COR-L47 (cell line): ENCODE data around the gene DMXL2.
"Not testable (repeated sequence)": the region's sequence is repeated elsewhere in the genome, so short reads cannot be mapped to it uniquely, and the experiment has no call there.

Experiments
- DNase-seq: peaks from one replicate; lab custom pipeline; 2025; lab: John Stamatoyannopoulos, UW

DMXL2 gene

DNA sequence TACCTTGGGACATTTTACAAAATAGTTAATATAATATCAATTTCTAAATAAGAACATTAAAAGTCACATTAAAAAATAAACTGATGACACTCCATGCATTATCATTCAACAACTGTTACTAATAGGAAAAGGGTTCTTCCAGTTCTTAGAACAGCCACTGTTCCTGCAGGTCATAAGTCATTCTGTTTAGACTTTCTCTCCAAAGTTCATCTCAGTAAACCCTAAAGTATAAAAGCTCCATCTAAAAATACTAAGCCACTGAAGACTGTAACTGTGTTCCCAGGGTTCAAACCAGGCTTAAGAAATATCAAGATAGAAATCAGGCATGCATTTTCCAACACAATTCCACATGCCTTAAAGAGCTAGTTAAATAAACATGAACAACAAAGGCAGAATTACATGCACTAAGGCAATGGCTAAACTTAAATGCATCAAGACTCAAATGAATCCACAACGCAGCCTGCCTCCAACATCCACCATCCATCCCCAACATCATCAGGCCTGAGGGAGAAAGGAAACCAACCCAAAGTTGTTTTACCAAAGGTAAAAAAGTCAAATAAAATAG is 46.2 kb downstream of the DMXL2 start:
- DNase-seq: no peak

DNA sequence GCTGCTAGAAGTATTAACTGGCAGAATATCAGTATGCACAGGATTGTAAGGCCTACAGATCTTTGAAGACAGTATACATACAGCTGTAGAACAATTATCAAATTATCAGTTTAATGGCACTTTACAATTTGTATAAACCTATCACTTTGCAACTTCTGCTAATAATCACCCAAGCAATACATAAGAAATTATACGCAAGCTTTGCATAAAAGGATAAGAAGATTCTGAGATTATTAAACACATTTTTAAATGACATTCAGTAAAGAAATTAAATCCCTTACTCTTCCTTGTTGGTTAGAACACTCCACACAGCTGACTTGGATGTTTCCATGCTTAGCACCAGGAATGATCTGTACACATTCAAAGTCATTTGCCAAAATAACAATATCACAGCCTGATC is 46.8 kb downstream of the DMXL2 start:
- DNase-seq: no peak

DNA sequence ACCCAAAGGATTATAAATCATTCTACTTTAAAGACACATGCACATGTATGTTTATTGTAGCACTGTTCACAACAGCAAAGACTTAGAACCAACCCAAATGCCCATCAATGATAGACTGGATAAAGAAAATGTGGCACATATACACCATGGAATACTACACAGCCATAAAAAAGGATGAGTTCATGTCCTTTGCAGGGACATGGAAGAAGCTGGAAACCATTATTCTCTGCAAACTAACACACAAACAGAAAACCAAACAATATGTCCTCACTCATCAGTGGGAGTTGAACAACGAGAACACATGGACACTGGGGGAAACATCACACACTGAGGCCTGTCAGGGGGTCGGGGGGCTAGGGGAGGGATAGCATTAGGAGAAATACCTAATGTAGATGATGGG is 49.2 kb downstream of the DMXL2 start:
- DNase-seq: not testable (repeated sequence)

DNA sequence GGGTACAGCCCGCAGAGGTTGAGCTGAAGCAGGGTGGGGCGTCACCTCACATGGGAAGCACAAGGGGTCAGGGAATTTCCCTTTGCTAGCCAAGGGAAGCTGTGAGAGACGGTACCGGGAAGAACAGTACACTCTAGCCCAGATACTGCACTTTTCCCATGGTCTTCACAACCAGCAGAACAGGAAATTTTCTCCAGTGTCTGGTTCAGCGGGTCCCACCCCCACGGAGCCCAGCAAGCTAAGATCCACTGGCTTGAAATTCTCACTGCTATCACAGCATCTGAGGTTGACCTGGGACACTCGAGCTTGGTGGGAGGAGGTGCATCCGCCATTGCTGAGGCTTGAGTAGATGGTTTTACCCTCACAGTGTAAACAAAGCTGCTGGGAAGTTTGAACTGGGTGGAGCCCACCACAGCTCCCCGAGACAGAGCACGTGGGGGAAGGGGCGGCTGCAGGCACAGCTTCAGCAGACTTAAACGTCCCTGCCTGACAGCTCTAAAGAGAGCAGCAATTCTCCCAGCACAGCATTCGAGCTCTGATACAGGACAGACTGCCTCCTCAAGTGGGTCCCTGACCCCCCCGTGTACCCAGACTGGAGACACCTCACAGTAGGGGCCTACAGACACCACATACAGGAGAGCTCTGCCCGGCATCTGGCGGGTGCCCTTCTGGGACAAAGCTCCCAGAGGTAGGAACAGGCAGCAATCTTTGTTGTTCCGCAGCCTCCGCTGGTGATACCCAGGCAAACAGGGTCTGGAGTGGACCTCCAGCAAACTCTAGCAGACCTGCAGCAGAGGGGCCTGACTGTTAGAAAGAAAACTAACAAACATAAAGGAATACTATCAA is 53.4 kb downstream of the DMXL2 start:
- DNase-seq: not testable (repeated sequence)

DNA sequence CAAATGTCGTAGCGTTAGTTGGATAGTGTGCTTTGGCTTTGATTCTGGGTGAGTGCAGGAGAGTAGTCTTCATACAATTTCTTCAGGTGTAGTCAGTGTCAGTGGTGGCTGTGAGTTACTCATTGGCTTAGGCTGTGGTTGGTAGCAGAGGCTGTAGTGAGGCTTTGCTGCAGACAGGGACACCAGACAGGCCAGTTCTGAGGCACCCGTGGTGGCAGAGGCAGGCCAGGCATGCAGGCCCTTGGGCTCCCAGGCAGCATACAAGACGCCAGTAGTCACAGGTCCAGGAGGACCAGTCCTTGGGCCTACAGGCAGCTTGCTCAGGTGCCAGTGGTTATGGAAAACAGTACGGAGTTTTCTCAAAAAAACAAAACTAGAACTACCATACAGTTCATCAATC is 61.3 kb downstream of the DMXL2 start:
- no peak for DNase-seq

DNA sequence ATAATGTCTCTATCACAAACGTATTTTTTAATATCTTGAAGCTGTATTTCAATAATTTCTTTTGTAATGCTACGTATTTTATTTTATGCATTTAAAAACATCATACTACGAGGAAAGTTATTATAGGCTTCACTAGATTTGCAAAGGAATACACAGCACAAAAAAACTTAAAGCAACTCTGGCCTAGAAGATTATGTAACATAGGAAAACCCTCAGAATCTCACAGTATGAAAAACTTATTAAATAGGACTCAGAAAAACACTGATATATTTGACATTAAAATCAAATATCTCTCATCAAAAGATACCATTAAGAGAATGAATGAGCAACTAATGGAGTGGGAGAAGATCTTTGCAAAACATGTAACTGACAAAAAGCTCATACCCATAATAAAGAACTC is 63.7 kb downstream of the DMXL2 start:
- DNase-seq: no peak

DNA sequence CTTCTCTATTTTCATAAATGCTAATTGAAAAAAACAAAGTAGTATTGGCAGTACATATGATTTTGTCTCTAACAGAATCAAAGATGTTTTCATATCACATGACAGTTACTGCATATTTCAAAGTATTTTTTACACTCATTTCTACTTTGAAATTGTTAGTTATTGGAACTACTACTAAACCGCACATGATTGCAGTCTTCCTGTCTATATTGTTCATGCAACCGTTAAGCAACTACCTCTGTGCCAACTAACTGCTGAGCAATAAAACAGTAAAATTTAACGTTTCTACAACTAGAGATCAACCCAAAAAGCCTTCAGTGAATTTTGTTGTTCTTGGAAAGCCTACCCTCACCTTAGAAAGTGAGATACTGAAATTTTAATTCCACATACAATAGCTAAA is 64.2 kb downstream of the DMXL2 start:
- DNase-seq: no peak

DNA sequence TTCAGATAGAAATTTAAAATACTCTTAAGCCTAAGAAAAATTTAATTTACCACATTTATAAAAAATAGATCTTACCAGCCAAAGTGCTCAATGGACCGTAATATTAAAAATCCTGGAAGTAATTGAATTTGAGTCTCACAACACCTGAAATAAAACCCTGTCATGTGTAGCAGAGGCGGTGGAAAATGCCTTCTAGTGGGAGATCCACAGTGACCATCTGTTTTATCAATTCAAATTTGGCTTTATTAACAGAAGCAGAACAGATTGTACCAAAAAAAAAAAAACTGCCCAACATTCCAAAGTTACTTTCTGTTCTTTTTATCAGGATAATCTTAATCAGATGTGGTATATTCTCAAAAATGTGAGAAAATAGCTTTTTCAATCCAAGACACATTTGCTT is 71.7 kb downstream of the DMXL2 start:
- DNase-seq: no peak

DNA sequence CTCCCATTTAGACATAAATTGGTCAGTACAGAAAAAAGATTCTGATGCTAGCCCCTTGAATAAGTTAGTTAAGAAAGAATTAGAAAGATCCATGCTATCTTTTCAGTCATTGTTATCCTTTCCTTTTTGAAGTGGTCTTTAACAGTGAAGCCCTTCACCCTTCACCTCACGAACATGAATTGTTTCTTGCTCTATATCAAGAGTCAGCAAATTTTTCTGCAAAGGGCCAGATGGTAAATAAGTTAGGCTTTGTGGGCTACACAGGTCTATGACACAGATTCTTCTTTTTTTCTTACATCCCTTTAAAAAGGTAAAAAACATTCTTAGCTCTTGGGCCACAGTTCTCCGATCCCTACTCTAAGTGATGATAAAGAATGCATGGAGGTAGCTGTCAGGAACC is 74.9 kb downstream of the DMXL2 start:
- DNase-seq: no peak

DNA sequence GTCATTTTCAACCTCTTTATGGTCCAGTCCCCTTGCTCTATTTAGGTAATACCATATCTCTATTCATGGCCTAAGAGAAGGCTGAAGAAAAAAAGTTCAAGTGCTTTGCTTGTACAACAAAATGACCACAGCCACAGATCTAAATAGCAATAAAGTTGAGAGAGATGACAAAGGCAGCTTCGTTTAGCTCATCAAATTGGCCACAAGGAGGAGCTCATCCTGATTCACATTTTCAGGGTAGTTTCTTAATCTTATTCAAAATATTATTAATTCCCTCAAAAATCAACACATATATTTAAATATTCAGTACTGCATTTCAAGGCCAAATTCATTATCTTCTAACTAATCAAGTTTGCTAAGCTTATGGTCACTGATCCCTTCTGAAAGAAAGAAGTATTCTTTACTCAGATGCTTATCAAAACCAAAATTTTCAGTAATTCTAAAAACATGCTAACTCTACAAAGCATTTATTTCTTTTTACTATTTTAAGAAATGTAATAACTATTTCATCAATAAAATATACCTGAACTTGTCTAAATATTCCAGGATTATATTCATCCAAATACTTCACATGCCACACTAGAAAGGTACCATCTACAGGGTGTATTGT is 85.5 kb downstream of the DMXL2 start:
- no peak for DNase-seq

DNA sequence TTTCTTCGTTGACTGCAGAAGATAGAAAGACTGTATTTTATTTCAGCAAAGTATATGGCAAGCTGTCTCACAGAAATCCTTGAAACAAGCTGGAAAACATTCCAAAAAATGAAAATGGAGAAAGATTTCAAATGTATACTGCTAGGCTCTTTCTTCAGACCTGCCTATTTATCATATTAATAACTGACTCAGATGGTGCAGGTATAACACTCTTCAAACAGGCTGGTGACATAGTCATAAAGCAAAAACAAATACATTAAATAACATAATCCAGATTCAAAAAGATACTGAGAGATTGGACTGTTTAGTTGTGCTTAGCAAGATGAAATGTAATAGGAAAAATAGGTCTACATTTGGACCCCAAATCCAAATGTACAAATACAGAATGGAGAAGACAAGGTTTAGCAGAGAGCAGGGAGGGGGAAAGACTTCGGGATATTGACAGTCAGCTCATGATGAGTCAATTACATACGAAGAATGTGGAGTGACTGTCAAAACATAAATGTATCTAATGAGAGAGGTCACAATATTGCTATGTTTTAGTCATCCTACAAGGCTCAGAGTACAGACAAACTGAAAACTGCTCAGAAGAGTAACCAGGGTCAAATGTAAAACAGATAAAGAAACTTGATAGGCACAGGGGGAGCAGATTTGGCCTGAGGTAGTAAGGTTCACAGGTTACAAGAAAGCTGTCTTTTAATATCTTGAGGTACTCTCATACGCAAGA is 88.7 kb downstream of the DMXL2 start:
- DNase-seq: no peak

DNA sequence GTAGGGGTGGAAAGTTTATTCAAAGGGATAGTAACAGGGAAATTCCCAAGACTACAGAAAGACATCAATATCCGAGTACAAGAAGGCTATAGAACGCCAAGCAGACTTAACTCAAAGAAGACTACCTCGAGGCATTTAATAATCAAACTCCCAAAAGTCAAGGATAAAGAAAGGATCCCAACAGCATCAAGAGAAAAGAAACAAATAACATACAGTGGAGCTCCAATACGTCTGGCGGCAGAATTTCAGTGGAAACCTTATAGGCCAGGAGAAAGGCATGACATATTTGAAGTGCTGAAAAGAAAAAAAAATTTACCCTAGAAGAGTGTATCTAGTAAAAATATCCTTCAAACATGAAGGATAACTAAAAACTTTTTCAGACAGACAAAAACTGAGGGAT is 95.6 kb downstream of the DMXL2 start:
- DNase-seq: no peak

DNA sequence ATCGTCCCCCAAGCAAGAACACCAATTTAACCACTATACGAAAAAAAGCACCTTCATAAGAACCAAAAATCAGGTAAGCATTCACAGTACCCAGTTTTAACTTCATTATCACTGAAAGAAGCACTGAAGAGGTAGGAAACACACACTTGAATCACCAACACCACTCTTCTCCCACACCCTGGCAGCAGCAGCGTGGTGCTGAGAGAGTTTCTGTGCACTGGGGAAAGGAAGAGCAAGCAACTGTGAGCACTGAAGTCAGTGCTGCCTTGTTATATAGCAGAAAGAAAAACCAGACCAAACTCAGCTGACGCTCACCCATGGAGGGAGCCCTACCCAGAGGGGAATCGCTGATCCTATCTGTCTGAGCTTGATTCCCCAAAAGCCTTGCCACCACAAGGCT is 98.2 kb downstream of the DMXL2 start:
- no peak for DNase-seq

DNA sequence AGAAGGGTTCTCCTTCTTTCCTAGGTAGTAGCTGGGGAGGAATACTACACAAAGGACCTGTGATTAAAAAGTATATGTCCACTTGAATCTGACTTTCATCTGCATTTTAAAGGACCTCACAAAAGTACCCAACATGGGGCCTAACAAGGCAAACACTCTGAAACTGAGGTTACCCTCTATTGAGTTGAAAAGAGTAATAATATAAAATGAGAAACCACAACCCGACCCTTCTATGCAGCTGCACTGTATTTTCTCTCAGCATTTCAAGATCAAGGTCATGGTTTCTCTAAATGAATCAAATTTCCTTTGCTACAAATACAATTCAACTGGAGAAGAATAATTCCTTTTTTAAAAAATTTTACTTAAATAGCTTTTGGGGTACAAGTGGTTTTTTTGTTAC is 106.3 kb downstream of the DMXL2 start:
- no peak for DNase-seq

DNA sequence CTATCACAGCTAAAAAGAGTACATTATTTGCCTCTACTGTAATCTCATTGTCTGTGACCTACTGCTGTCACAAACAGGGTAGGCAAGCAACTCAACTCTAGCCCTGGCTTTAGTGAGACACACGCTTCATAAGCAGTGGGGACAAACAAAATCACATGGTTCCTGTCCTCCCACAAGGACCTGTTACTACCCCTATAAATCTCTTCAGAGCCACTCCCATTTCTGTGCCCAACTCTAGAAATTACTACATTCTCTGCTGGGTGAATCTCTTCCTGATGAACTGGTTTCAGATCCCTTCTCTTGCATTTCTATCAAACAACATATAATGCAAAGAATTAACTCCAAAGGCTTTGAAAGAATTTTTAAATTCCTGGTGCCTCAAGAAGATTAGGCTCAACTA is 117.3 kb downstream of the DMXL2 start:
- no peak for DNase-seq

DNA sequence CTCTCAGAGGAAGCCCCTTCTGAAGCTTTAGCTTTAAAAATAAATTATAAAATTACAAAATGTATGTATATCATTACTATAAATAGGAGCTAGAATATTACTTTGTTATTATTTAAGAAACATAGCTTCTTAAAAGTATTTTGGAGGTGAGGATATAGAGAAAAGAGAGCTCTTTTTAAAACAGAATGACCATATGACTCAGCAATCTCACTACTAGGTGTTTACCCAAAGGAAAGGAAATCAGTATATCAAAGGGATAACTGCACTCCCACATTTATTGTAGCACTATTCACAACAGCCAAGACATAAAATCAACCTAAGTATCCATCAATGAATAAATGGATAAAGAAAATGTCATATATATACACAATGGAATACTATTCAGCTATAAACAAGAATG is 119.6 kb downstream of the DMXL2 start:
- no peak for DNase-seq

DNA sequence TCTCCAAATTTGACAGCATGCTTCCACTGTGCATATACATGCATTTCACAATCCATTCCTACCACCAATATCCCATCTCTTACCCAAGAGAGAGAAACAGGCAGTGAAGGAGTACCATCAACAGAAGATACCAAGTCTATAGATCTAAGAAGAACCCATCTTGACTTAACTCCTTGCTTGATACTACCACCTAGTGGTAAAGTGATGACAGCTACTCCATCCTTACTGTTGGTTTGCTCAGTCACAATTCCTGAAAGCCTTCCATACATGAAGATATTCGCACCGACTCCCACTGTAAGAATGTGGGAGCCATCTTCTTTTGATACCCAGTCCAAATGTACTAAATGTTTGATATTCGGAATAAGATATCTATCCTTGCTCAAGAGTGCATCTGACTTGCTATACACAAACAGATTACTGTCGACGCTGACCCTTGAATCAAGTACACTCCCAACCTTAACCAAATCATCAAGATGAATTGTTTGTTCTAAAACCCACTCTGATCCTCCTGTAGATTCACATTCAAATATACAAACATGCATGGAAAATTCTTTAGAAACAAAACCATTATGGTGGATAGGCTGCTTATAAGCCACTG is 123.1 kb downstream of the DMXL2 start:
- peak; percentile 19 for DNase-seq

DNA sequence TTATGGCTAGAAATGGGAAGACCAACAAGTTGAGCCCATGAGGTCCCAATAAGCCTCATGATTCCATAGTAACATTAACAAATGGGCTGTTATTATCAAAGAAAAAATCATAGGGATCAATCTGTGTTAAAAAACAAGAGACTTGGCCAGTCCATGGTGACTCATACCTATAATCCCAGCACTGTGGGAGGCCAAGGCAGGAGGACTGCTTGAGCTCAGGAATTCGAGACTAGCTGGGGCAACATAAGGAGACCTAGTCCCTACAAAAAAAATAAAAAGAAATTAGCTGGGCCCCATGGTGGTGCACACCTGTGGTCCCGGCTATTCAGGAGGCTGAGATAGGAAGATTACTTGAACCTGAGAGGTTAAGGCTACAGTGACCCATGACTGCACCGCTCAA is 124.8 kb downstream of the DMXL2 start:
- no peak for DNase-seq

DNA sequence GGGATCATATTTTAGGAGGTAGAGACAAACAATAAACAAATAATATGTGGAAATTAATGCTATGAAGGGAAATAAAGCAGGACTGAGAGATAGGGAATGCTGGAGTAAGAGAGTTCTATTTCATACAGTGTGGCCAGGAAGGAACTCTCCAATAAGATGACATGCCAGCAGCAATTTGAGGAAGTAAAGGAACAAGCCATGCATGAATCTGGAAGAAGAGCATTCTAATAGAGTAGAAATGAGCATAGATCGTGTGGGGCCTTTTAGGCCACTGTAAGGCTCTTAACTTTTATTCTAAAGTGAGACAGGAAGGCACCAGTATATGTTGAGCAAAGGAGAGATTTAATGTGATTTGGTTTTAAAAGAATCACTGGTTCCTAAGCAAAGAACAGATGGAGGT is 126.3 kb downstream of the DMXL2 start:
- DNase-seq: no peak

DNA sequence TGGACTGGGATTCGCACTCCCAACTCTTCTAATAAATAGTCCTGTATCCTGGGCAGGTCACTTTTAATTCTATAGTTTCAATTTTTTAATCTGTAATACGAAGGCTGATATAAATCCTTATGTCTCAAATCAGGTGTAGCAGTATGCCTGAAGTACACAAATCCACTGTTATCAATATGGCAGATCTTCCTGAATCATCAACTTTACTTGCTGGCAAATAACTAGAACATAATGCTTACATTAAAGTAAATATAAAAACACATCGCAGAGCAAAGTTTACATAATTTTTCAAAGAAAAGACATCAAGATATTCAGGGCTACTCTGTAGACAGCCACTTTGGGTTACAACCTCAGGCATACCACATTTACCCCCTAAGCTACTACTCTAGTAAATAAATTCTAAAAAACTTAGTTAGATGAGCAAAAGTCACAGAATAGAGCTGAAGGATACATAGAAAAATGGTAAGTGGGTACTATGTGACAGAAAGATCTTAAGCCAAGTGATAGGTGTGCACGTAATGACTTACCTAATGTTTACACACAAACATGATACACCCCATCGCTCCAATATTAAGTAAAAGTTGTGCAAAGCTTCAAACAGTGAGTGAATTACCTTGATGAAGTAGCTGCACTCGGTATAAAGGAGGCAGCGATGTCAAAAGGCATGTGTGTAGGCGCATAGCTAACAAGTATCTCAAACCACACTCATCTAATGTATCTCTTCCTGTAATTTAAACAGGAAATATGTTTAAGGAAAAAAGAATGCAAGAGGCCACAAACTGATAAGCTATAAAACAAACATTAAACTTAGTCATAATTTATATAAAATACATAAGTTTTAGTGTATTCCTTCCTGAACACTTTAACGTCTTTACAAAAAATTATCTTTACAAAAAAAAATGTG is 127.9 kb downstream of the DMXL2 start:
- no peak for DNase-seq

DNA sequence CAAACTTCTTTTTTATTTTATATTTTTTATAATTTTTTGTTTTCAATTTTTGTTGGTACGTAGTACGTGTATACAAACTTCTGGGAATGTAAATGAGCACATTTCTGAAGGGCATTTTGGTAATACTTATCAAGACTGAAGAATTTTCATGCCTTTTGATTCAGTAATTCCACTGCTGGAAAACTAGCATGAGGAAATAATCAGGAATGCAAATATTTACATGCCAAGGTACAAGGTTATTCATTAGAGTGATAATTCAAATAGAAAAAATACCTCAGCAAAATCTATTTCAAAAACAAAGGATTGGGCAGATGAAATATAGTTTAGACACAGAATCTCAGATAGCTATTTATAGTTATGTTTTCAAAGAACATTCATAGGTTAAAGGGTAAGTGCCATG is 128.7 kb downstream of the DMXL2 start:
- DNase-seq: no peak
